ENCODE results near the gene R3HDML. TPM values are rescaled to one million over a fixed set of nuclear protein-coding genes. Genes with fewer than 3 reads are reported as not detected.

The R3HDML gene
- total RNA-seq, 6 experiments from 2014 or later = not detected

- H3K36me3 ChIP-seq = no peaks in the 10 kb centered on the region
- WGBS (ENCODE audit: insufficient coverage, low coverage, low lambda C conversion rate, missing lambda C conversion rate) = 3% methylated on average over 24 of the region's 70 CpGs
- intact Hi-C loops (cut with DNase I) = loop anchor here in 1 of 2 donors (5.0 kb wide), 1 partner anchor 94 kb away; no protein-coding TSS in a partner anchor
Measured at GRCh38 chr20:44310664-44311639, 25.9 kb upstream of the R3HDML start, which contains the start of gene FITM2. FITM2 (minus strand) TSS chr20:44311202; CDS start chr20:44311148, 54 bp downstream.

GRCh38 chr20:44314870-44315269 lies 22.0 kb upstream of the R3HDML start:
- ATAC-seq (no peak), DNase-seq (no peak)
- Histone ChIP-seq H3K27me3 (no peaks in the 10 kb centered on the region), H3K4me3 (no peak overlapping the region), H3K9me3 (no peaks in the 10 kb centered on the region), H3K36me3 (no peaks in the 10 kb centered on the region), H3K4me1 (peaks cover 0 to 6% (median 0%) of the 10 kb centered on the region in 4 donors), H3K27ac (no peak overlapping the region)
- TF ChIP-seq CTCF (IDR thresholded peaks at IDR 0.05) = no peak
- TF ChIP-seq POLR2A (IDR thresholded peaks at IDR 0.05) = no peak
- intact Hi-C loops (cut with DNase I) = loop anchor here in 1 of 2 donors (5.0 kb wide), 1 partner anchor 98 kb away; no protein-coding TSS in a partner anchor

More at GRCh38 chr20:44310664-44311639, 25.9 kb upstream of the R3HDML start, which contains the start of gene FITM2:
- H3K27ac ChIP-seq = peak within 1 kb of the TSS; percentile 36 to 62 (median 55)
- peaks cover 0 to 9% (median 0%) of the 10 kb centered on the region in 4 donors for H3K4me1 ChIP-seq
- no peaks in the 10 kb centered on the region for H3K27me3 ChIP-seq
- peak; percentile 99 for DNase-seq
- H3K4me3 ChIP-seq = peak within 1 kb of the TSS; percentile 98
- H3K9me3 ChIP-seq = no peaks in the 10 kb centered on the region
- peak; percentile 98 to 99 (median 98) for ATAC-seq
- TF ChIP-seq POLR2A (IDR thresholded peaks at IDR 0.05) (peak; percentile 43), CTCF (IDR thresholded peaks at IDR 0.05) (peak; percentile 96 to 97 (median 97))

GRCh38 chr20:44319839-44320422 lies 16.9 kb upstream of the R3HDML start:
- H3K4me3 ChIP-seq = no peak overlapping the region
- no peaks in the 10 kb centered on the region for H3K27me3 ChIP-seq
- 72% methylated on average over 2 of the region's 2 CpGs for WGBS (ENCODE audit: insufficient coverage, low coverage, low lambda C conversion rate, missing lambda C conversion rate)
- no peaks in the 10 kb centered on the region for H3K9me3 ChIP-seq
- H3K4me1 ChIP-seq = no peaks in the 10 kb centered on the region
- DNase-seq = no peak
- intact Hi-C loops (cut with DNase I) = no loop called here
- TF ChIP-seq POLR2A (IDR thresholded peaks at IDR 0.05) (no peak), CTCF (IDR thresholded peaks at IDR 0.05) (no peak)
- H3K36me3 ChIP-seq = no peaks in the 10 kb centered on the region
- ATAC-seq = peak in 1 of 4 donors; percentile 65
- no peak overlapping the region for H3K27ac ChIP-seq

- DNase-seq = no peak
- intact Hi-C loops (cut with DNase I) = no loop called here
- Histone ChIP-seq H3K27ac (no peak overlapping the region), H3K9me3 (no peaks in the 10 kb centered on the region), H3K4me1 (peaks cover 0 to 4% (median 0%) of the 10 kb centered on the region in 4 donors), H3K36me3 (no peaks in the 10 kb centered on the region), H3K4me3 (no peak overlapping the region), H3K27me3 (no peaks in the 10 kb centered on the region)
- TF ChIP-seq POLR2A (IDR thresholded peaks at IDR 0.05) = no peak
- TF ChIP-seq CTCF (IDR thresholded peaks at IDR 0.05) = no peak
- ATAC-seq = peak in 1 of 4 donors; percentile 35
- 33% methylated on average over 1 of the region's 1 CpG for WGBS (ENCODE audit: insufficient coverage, low coverage, low lambda C conversion rate, missing lambda C conversion rate)
Measured at GRCh38 chr20:44324343-44324742, 12.5 kb upstream of the R3HDML start.

All from right lobe of liver (tissue), 6 donors.